Esophagus muscularis mucosa (tissue), 4 donors: ENCODE data around the gene MTPN.

Experiments used
- CTCF ChIP-seq, 3 experiments: fragments of 200-600 bp in 2 of 3; fragments of 450-650 bp in 1 of 3; sonication (generic) in 2 of 3; IDR thresholded peaks; one replicate each; pipeline ENCODE4 v1.5.1; 2017 to 2019; ENCODE audit warnings: antibody characterized with exemption in 3 of 3, mild to moderate bottlenecking in 2 of 3, moderate library complexity in 1 of 3
- EP300 ChIP-seq: sonication (generic); formaldehyde crosslinking; IDR thresholded peaks from one replicate; pipeline ENCODE4 v1.6.1; 2017; ENCODE audit warnings: antibody characterized with exemption
- POLR2A ChIP-seq: fragments of 450-650 bp; IDR thresholded peaks from one replicate; pipeline ENCODE4 v1.6.1; 2017; ENCODE audit warnings: antibody characterized with exemption, moderate library complexity, mild to moderate bottlenecking, low read depth
- POLR2AphosphoS5 ChIP-seq, 2 donors: sonication (generic); formaldehyde crosslinking; IDR thresholded peaks; one replicate each; pipeline ENCODE4 v1.6.1; 2017; ENCODE audit warnings: antibody characterized with exemption in 2 of 2

DNA sequence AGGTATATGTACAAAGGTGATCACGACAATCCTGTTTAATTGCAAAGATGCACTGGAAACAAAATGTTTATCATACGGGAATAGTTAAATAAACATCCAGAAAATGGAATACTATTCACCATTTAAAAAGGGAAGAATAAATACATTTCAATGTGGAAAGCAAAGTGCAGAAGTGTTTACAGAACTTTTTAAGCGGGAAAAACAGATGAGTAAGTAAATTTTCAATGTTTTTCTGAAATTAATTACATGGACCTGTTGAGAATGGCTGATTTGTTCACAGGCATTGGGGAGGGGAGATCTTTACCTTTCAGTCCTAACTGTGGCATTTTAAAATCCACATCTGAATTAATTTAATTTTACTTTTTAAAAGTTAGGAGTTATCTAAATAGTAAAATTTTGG, 7.1 kb downstream of the MTPN start:
- no peak for TF ChIP-seq CTCF (IDR thresholded peaks at IDR 0.05)
- no peak for TF ChIP-seq POLR2A
- no peak for TF ChIP-seq POLR2AphosphoS5 (IDR thresholded peaks at IDR 0.05)
- TF ChIP-seq EP300, result no peak
